Transverse colon (tissue), 4 donors: ENCODE measurements around the gene DOK7. TPM values are rescaled to one million over a fixed set of nuclear protein-coding genes. Genes with fewer than 3 reads are reported as not detected.

Source experiments
- DNase-seq: peaks from one replicate; pipeline ENCODE4 v3.0.0-alpha.2; 2019
- H3K27ac ChIP-seq, 4 donors: fragments of 200-600 bp; sonication (generic); 2 replicates each; pipeline ENCODE4 v1.5.1; 2016 to 2018; ENCODE audit warnings: inconsistent platforms in 4 of 4
- H3K27me3 ChIP-seq: fragments of 200-600 bp; sonication (generic); 2 replicates; pipeline ENCODE4 v1.5.1; 2017; ENCODE audit warnings: inconsistent platforms
- H3K36me3 ChIP-seq, 4 donors: fragments of 200-600 bp; sonication (generic); 2 replicates each; pipeline ENCODE4 v1.5.1; 2017 to 2019; ENCODE audit warnings: inconsistent platforms in 4 of 4
- H3K4me1 ChIP-seq, 4 donors: fragments of 200-600 bp; sonication (generic); 2 replicates each; pipeline ENCODE4 v1.5.1; 2017 to 2020; ENCODE audit warnings: inconsistent platforms in 4 of 4
- H3K4me3 ChIP-seq, 4 donors: fragments of 200-600 bp; sonication (generic); 1 replicate in 1 of 4; 2 replicates in 3 of 4; pipeline versions ENCODE4 v1.5.1 to v1.6.1; 2017 to 2019; ENCODE audit warnings: inconsistent platforms in 4 of 4
- H3K9me3 ChIP-seq, 2 donors: fragments of 200-600 bp; sonication (generic); 2 replicates each; pipeline ENCODE4 v1.5.1; 2017 to 2019; ENCODE audit warnings: inconsistent platforms in 2 of 2
- CTCF ChIP-seq, 5 experiments: fragments of 200-600 bp in 3 of 5; fragments of 450-650 bp in 2 of 5; sonication (generic) in 3 of 5; IDR thresholded peaks; 1 replicate in 2 of 5; 2 replicates in 3 of 5; pipeline ENCODE4 v1.5.1; 2016 to 2017; ENCODE audit warnings: antibody characterized with exemption in 5 of 5, inconsistent platforms in 3 of 5, mild to moderate bottlenecking in 2 of 5, moderate library complexity in 1 of 5
- EP300 ChIP-seq: sonication (generic); formaldehyde crosslinking; IDR thresholded peaks from one replicate; pipeline ENCODE4 v1.6.1; 2017; ENCODE audit warnings: antibody characterized with exemption, low read depth
- POLR2A ChIP-seq: fragments of 450-650 bp; IDR thresholded peaks from one replicate; pipeline ENCODE4 v1.6.1; 2016; ENCODE audit warnings: antibody characterized with exemption, mild to moderate bottlenecking, moderate library complexity
- POLR2AphosphoS5 ChIP-seq, 3 donors: sonication (generic); formaldehyde crosslinking; IDR thresholded peaks; one replicate each; pipeline ENCODE4 v1.6.1; 2016; ENCODE audit warnings: antibody characterized with exemption in 3 of 3
- WGBS, 2 donors: methylation state at CpG; one replicate each; pipeline ENCODE4 v1.1.5; 2018; ENCODE audit warnings: low coverage in 1 of 2; 5-methylcytosine and 5-hydroxymethylcytosine counted together
- in situ Hi-C, 4 donors: fragments of 200-750 bp; cut with MboI; loops; one replicate each; pipeline versions ENCODE4 v1.15.0 to v1.15.1; 2017; ENCODE audit warnings: low sequenced_read_pairs in 3 of 4, low pct_ligation_motif_present in 1 of 4, low pct_unique_long_range_greater_than_20kb in 1 of 4
- intact Hi-C: fragments of 100-400 bp; cut with DNase I; formaldehyde crosslinking; loops from one replicate; pipeline ENCODE4 v1.15.1; 2023; ENCODE audit warnings: low total_unique reads
- total RNA-seq, 4 donors: library from RNA; depleted of rRNA; stranded (reverse); fragments of >200 nt; gene quantifications; one replicate each; pipeline ENCODE4 v1.1.0, GENCODE V29; 2016

The DOK7 gene
- under 1 TPM in 2 of 4 donors, not detected in 2; 0.27 to 0.95 TPM for total RNA-seq

GRCh38 chr4:3462790-3463415 is at the start of gene DOK7:
Gene DOK7, plus strand, starts transcription at chr4:3463306. Its CDS starts 70 bp downstream, at chr4:3463376.
- no peak within 1 kb of the TSS for H3K27ac ChIP-seq
- peak within 1 kb of the TSS; percentile 20 to 53 (median 36) for H3K4me3 ChIP-seq
- peaks cover 42% of the 10 kb centered on the region for H3K27me3 ChIP-seq
- in situ Hi-C loops (no loop called here), intact Hi-C loops (no loop called here)
- DNase-seq: no peak
- WGBS, 2 donors: 19% methylated on average over 18 of the region's 44 CpGs; no CpG with 5 or more reads in 1 of the 2 donors
- H3K9me3 ChIP-seq: no peaks in the 10 kb centered on the region
- H3K4me1 ChIP-seq: peaks cover 6 to 22% (median 13%) of the 10 kb centered on the region in 4 donors
- H3K36me3 ChIP-seq: no peaks in the 10 kb centered on the region
- TF ChIP-seq POLR2A: no peak
- TF ChIP-seq POLR2AphosphoS5 (IDR thresholded peaks at IDR 0.05): no peak
- TF ChIP-seq EP300: no peak

GRCh38 chr4:3413675-3414420 is 49.3 kb upstream of the DOK7 start:
- H3K4me3 ChIP-seq: no peak overlapping the region
- H3K4me1 ChIP-seq: no peaks in the 10 kb centered on the region
- H3K27me3 ChIP-seq: no peaks in the 10 kb centered on the region
- whole genome bisulfite sequencing, 2 donors: 84% methylated on average over 31 of the region's 32 CpGs; no CpG with 5 or more reads in 1 of the 2 donors
- H3K27ac ChIP-seq: no peak overlapping the region
- in situ Hi-C loops (no loop called here), intact Hi-C loops (no loop called here)
- peaks cover 0 to 9% (median 3%) of the 10 kb centered on the region in 4 donors for H3K36me3 ChIP-seq
- DNase-seq: no peak
- H3K9me3 ChIP-seq: no peaks in the 10 kb centered on the region
- TF ChIP-seq POLR2A: no peak
- TF ChIP-seq POLR2AphosphoS5 (IDR thresholded peaks at IDR 0.05): no peak
- TF ChIP-seq EP300: no peak
- no peak for TF ChIP-seq CTCF (IDR thresholded peaks at IDR 0.05)

GRCh38 chr4:3414421-3415279 is 48.5 kb upstream of the DOK7 start:
- TF ChIP-seq POLR2A: no peak
- no peak for TF ChIP-seq CTCF (IDR thresholded peaks at IDR 0.05)
- no peak for TF ChIP-seq POLR2AphosphoS5 (IDR thresholded peaks at IDR 0.05)
- no peak for TF ChIP-seq EP300
- no peak overlapping the region for H3K27ac ChIP-seq
- no peaks in the 10 kb centered on the region for H3K9me3 ChIP-seq
- no peaks in the 10 kb centered on the region for H3K27me3 ChIP-seq
- in situ Hi-C loops: no loop called here
- no peak for DNase-seq
- H3K36me3 ChIP-seq: peaks cover 0 to 9% (median 3%) of the 10 kb centered on the region in 4 donors
- 87 to 88% methylated on average over 20 to 37 of the region's 37 CpGs for WGBS, 2 donors
- H3K4me3 ChIP-seq: no peak overlapping the region
- intact Hi-C loops: no loop called here
- H3K4me1 ChIP-seq: no peaks in the 10 kb centered on the region

- in situ Hi-C loops: no loop called here
- Histone ChIP-seq H3K4me3 (no peak overlapping the region), H3K36me3 (peaks cover 0 to 9% (median 3%) of the 10 kb centered on the region in 4 donors), H3K9me3 (no peaks in the 10 kb centered on the region), H3K27me3 (no peaks in the 10 kb centered on the region), H3K27ac (no peak overlapping the region), H3K4me1 (no peaks in the 10 kb centered on the region)
- intact Hi-C loops: no loop called here
- TF ChIP-seq POLR2A: no peak
- TF ChIP-seq EP300: no peak
- TF ChIP-seq POLR2AphosphoS5 (IDR thresholded peaks at IDR 0.05): no peak
- TF ChIP-seq CTCF (IDR thresholded peaks at IDR 0.05): no peak
- WGBS, 2 donors: 91 to 100% methylated on average over 2 to 33 of the region's 33 CpGs
- no peak for DNase-seq
Observed at GRCh38 chr4:3415471-3416141, 47.5 kb upstream of the DOK7 start.
